Measurements from ENCODE around the gene RABL2B.

DNA sequence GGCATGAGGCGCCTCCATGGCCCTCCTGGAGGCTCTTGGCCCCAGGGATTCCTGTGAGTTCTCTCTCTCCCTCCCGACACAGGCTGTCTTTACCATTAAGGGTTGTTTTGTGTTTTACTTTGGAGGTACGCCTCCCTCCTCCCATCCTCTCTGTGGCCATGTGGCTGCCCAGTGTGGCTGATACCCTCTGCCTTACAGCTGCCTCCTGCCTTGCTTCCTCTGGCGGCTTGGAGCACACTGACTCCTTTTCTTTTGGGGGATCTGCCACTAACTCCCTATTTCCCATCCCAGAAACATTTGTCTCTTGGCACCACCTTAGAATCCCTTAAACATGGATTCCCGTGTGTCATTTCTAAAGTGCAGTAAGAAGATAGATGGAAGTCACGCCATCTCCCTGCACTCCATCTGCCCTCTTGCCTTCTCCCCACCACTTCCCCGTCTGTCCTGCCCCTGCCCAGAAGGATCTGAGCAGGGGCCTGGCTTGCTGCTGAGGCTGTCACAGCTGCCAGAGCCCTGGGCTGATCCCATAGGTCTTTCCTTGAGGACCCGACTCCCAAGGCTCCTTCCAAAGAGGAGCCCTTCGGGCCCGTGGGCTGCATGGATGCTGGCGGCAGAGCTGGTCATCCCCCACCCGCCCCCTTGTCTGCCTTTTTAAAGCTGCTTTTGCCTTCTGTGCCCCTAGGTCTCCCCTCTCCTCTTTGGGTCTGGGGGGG, 60.6 kb downstream of the RABL2B start:
- TF ChIP-seq EZH2 (IDR thresholded peaks at IDR 0.05; ENCODE audit: borderline replicate concordance), result no peak
- TF ChIP-seq, protein P1, sequence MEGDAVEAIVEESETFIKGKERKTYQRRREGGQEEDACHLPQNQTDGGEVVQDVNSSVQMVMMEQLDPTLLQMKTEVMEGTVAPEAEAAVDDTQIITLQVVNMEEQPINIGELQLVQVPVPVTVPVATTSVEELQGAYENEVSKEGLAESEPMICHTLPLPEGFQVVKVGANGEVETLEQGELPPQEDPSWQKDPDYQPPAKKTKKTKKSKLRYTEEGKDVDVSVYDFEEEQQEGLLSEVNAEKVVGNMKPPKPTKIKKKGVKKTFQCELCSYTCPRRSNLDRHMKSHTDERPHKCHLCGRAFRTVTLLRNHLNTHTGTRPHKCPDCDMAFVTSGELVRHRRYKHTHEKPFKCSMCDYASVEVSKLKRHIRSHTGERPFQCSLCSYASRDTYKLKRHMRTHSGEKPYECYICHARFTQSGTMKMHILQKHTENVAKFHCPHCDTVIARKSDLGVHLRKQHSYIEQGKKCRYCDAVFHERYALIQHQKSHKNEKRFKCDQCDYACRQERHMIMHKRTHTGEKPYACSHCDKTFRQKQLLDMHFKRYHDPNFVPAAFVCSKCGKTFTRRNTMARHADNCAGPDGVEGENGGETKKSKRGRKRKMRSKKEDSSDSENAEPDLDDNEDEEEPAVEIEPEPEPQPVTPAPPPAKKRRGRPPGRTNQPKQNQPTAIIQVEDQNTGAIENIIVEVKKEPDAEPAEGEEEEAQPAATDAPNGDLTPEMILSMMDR (IDR thresholded peaks at IDR 0.05; ENCODE audit: poor library complexity), result no peak
